ENCODE measurements around the gene PNPLA3. TPM values are rescaled to one million over a fixed set of nuclear protein-coding genes. Genes with fewer than 3 reads are reported as not detected.

Gene PNPLA3
- total and polyA plus RNA-seq, 2 donors = 0.05 to 0.09 TPM

Other genes with a start within 250 kb of the PNPLA3 start
- gene EFCAB6, start 111.5 kb upstream of the PNPLA3 start, total RNA-seq = 1.1 TPM
- 1.4 TPM for gene EFCAB6, start 111.5 kb upstream of the PNPLA3 start, polyA plus RNA-seq
- gene SULT4A1, start 61.3 kb upstream of the PNPLA3 start, total RNA-seq = 0.09 TPM
- 4.6 TPM for gene SULT4A1, start 61.3 kb upstream of the PNPLA3 start, polyA plus RNA-seq
- gene PNPLA5, start 31.8 kb upstream of the PNPLA3 start, total RNA-seq = not detected
- gene PNPLA5, start 31.8 kb upstream of the PNPLA3 start, polyA plus RNA-seq = 0.07 TPM
- gene SAMM50, start 31.6 kb downstream of the PNPLA3 start, total RNA-seq = 43.9 TPM
- gene SAMM50, start 31.6 kb downstream of the PNPLA3 start, polyA plus RNA-seq = 25.8 TPM
- gene PARVB, start 100.5 kb downstream of the PNPLA3 start, total RNA-seq = 14.5 TPM
- gene PARVB, start 100.5 kb downstream of the PNPLA3 start, polyA plus RNA-seq = 15.2 TPM